GM13977 (cell line): ENCODE results near the gene USO1.
"Not testable (repeated sequence)": the region's sequence is repeated elsewhere in the genome, so short reads cannot be mapped to it uniquely, and the experiment has no call there.

ENCODE experiments used
- DNase-seq: peaks from one replicate; pipeline ENCODE4 v3.0.0; 2012; ENCODE audit warnings: low spot score
- in situ Hi-C: fragments of 300-500 bp; cut with MboI; formaldehyde crosslinking; loops from one replicate; pipeline ENCODE4 v1.12.0; 2022; ENCODE audit warnings: low sequenced_read_pairs, low pct_unique_long_range_greater_than_20kb, mixed read lengths, inconsistent platforms; ENCODE audit not compliant: unreplicated experiment
- TF ChIP-seq, protein P1 (sequence below): IDR thresholded peaks from 2 replicates; pipeline ENCODE4 v1.5.1; 2012; ENCODE audit warnings: mild to moderate bottlenecking, control low read depth; ENCODE audit not compliant: insufficient read depth; ENCODE audit errors: extremely low read depth, missing control alignments

USO1 gene

DNA sequence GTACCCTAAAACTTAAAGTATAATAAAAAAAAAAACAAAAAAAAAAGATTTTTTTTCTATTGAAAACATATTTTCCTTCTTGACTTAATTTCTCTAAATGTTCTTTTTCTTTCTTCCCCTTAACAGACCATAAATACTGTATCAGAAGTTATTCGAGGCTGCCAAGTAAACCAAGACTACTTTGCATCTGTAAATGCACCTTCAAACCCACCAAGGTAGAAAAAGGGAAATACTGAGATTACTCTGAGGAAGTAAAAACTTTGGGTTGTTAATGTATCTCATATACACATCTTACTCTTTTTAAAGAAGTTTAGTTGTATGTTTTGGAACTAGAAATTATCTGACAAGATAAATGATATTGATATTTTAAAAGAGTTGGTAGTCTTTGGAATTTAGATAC, 65.6 kb downstream of the USO1 start:
- TF ChIP-seq, protein P1, sequence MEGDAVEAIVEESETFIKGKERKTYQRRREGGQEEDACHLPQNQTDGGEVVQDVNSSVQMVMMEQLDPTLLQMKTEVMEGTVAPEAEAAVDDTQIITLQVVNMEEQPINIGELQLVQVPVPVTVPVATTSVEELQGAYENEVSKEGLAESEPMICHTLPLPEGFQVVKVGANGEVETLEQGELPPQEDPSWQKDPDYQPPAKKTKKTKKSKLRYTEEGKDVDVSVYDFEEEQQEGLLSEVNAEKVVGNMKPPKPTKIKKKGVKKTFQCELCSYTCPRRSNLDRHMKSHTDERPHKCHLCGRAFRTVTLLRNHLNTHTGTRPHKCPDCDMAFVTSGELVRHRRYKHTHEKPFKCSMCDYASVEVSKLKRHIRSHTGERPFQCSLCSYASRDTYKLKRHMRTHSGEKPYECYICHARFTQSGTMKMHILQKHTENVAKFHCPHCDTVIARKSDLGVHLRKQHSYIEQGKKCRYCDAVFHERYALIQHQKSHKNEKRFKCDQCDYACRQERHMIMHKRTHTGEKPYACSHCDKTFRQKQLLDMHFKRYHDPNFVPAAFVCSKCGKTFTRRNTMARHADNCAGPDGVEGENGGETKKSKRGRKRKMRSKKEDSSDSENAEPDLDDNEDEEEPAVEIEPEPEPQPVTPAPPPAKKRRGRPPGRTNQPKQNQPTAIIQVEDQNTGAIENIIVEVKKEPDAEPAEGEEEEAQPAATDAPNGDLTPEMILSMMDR = no peak
- DNase-seq = no peak
- in situ Hi-C loops = no loop called here

DNA sequence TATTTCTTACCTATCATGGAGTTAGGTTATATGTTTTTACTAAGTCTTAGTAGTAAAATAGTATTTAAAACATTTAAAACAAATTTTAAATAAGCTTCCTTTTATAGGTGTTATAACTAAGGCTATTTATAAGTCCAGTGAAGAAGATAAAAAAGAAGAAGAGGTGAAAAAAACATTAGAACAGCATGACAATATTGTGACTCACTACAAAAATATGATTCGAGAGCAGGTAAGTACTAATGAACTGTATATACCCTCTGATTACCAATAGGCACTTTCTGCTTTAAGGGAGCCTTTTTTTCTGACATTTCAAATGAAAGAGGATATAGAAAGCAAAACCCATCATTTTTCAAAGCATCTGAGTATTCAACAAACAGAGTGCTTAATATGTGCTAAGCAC, 76.6 kb downstream of the USO1 start:
- no peak for DNase-seq
- TF ChIP-seq, protein P1 = no peak

DNA sequence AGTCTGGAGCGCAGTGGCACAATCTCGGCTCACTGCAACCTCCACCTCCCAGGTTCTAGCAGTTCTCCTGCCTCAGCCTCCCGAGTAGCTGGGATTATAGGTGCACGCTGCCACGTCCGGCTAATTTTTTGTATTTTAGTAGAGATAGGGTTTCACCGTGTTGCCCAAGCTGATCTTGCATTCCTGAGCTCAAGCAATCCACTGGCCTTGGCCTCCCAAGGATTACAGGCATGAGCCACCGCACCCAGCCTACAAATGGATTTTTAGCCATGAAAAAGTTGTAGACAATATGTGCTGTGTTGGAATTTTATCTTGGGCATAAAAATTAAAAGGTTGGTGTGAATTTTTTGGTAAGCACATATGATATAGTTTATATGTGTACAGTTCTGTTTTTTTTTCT, 81.7 kb downstream of the USO1 start:
- in situ Hi-C loops, DNase-seq: not testable (repeated sequence)

More for the DNA sequence above, 76.6 kb downstream of the USO1 start:
- in situ Hi-C loops = no loop called here

DNA sequence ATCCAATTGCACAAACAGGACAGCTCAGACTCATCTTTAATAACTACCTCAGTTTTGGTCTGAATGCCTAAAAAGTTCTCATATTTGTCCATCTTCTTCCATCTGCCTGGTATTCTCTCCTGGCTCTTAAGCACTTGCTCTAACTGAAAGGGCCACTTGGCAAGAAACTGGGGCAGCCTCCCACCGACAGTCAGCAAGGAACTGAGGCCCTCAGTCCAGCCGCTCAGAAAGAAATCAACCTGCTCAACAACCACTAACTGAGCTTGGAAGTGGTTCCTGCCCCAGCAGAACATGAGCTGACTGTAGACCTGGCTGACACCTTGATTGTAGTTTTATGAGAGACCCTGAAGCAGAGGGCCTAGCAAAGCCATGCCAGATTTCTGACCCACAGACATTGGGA, 93.5 kb downstream of the USO1 start:
- TF ChIP-seq, protein P1 = no peak
- in situ Hi-C loops = no loop called here
- no peak for DNase-seq

DNA sequence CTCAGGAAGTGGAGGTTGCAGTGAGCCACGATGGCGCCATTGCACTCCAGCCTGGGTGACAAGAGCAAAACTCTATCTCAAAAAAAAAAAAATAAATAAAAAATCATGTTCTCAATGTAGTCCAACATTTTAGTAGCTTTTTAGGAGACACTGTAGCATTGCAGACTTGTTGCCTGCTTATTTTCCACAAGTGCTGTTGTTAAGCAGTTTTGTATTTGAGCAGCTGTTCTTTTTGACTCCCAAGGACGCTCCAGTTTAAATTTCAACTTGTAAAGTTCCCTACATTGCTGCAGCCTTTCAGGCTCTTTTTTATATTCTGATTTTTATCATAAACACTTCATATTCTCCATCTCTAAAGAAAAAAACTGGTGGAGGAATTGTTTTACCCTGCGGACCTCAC, 94.7 kb downstream of the USO1 start:
- DNase-seq = no peak
- in situ Hi-C loops = no loop called here
- TF ChIP-seq, protein P1 = no peak

DNA sequence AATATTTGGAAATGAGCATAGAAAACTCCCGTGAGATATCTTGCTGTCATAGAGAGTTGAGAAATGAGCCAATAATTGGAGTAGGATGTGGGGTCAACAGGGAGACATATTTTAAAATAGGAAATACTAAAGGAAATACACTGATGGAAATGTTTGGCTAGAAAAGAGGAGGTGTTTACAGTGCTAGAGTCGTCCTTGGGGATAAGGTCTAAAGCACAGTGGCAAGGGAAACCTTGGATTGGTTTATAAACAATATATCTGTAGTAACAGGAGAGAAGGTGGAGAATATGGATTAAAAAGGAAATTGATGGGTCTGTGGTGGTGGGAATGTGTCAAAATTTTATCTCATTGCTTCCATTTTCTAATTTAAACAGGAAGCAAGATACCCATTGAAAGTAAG, 95.8 kb downstream of the USO1 start:
- DNase-seq = no peak
- TF ChIP-seq, protein P1 = no peak
- in situ Hi-C loops = no loop called here

DNA sequence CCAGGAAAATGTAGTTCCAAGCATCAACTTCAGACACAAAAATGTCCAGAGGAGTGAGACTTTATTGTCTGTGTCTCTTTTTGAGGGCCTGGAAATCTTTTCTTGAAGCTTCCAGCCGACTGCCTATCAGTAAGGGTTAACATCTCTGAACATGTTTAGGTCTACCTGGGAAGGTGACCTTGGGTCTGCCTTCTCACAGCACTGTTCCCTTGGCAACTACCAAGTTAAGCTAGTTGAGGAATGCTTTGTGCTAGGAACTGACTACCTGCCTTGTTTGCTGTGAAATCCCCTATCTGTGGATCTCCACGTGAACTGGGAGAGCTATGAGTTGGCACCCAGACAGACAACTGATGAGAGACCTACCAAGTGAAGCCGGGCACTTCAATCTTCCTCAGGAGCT, 96.3 kb downstream of the USO1 start:
- TF ChIP-seq, protein P1 = no peak
- in situ Hi-C loops = no loop called here
- DNase-seq = no peak
